NCI-H446 treated with DMSO at 0.1 percent for 48 hours (cell line): ENCODE results near the gene ALDH3A1.

Experiments
- DNase-seq: peaks from one replicate; lab custom pipeline; 2025; lab: John Stamatoyannopoulos, UW

ALDH3A1 gene

DNA sequence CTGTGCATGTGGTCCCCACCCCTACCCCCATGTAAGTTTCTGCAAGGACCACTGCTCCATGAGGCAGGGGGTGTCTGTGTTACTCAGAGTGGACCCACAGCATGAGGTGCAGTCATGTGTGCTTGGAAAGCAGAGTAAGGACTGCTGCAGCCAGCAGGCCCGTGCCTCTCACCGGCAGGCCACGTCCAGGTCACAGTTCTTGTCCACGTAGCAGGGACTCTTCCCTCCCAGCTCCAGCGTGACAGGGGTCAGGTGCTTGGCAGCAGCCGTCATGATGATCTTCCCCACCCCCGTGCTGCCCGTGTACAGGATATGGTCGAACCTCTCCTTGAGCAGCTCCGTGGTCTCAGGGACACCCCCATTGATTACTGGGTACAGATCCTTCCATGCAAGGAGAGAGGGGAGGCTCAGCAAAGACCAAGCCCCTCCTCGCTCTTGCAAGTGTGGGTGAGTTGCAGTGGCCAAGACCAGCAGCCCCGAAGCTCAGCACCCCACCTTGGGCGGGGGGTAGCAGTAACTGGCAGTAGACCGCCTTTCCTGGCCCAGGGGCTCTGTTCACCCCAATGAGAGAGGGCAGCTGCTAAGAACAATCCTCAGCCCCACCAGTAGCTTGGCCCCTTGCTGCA is 6.2 kb downstream of the ALDH3A1 start:
- no peak for DNase-seq

DNA sequence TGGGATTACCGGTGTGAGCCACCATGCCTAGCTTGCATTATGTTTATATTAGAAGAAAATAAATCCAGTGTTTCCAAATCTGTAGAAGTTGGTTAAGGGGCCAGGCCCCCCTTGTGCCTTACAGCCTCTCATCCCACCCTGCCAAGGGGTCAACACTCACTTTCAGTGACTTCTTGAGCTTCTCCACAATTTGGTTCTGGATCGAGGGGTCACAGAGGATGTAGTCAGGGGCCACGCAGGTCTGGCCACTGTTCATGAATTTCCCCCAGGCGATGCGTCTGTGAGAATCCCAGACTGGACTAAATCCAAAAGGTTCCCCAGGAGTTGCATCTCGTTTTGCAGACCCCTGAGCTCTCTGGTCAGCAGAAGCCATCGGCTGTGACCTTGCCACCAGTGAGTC is 7.2 kb downstream of the ALDH3A1 start:
- no peak for DNase-seq

DNA sequence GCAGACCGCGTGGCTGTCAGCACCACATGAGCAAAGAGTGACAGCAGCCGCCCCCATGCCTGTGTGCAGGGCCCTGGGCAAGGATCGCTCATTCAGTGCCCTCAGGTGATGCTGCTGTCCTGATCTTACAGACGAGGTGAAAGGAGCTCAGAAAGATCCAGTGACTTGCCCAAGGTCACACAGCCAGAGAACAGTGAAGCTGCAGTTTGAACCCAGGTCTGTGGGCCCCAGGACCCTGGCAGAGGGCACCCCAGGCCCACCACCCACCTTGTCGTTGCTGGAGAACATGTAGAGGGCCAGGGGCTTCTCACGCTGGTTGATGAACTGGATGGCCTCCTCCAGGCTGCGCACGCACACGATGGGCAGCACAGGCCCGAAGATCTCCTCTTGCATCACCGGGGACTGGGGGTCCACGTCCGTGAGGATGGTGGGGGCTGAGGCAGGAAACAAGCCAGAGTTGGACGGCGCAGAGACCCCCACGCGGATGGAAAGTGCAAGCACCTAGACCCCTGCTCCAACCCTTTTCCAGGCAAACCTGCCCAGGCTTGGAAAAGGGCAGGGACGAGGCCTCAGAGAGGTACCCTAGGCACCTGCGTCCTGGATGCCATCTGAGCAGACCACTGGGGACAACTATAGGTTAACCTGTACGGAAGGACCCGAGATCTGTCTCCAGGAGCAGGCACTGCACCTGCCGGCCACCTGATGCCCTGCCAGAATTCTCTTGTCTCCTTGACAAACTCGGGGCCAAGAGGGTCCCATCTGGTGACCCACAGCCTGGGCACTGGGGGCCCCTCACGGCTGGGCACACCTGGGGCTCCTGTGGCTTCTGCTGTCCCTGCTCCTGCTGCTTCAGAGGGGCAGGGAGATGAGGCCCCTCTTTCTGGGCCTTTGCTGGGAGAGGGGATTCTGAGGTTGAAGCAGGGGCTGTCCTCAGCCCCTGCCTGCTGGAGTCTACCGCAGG is 8.6 kb downstream of the ALDH3A1 start:
- DNase-seq: no peak

- DNase-seq: no peak
Observed at GRCh38 chr17:19738757-19739156, 9.3 kb downstream of the ALDH3A1 start.

- no peak for DNase-seq
Observed at GRCh38 chr17:19738073-19738449, 10.0 kb downstream of the ALDH3A1 start.

- no peak for DNase-seq
Observed at GRCh38 chr17:19737305-19738072, 10.6 kb downstream of the ALDH3A1 start.

- DNase-seq: no peak
Observed at GRCh38 chr17:19736071-19736470, 12.0 kb downstream of the ALDH3A1 start.

DNA sequence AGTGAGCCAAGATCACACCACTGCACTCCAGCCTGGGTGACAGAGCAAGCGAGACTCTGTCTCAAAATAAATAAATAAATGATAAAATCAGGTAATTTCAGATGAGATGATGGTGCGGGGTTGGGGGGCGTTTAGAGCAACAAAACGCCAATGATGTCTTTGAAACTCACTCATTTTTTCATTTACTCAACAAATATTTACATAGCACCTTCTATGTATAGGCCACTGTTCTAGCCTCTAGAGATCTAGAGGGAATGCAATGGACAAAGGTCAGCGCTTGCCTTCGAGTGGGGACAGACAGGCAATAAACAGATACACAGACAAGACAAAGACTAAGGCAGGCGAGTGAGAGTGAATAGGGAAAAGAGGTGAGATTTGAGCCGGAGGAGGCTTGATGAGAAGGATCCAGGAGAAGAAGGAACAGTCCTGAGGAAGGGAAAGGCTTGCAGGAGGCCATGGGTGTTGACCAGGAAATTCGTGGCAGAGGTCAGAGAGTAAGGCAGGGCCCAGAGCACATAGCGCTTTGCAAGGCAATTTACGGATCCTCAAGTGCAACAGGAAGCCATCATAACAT is 14.1 kb downstream of the ALDH3A1 start:
- DNase-seq: no peak

DNA sequence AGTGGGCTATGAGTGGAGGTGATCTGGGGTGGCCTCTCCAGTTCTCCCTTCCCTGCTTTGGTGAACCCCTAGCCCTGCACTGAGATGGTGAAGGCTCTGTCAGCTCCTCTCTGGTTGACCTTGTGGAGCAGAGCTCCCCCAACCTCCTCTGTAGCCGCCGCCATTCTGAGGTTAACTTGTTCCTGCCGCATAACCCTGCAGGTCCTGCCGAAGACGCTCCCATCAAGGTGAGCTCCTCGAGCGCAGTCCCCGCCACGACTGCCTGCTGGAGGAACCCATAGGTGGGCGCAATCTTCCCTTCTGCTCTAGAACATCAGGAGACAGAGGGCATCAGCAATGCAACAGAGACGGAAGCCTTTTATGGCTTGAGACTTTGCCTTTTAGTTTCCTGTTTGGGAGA is 16.5 kb downstream of the ALDH3A1 start:
- DNase-seq: no peak

- DNase-seq: no peak
Observed at GRCh38 chr17:19730843-19731242, 17.3 kb downstream of the ALDH3A1 start.

- no peak for DNase-seq
Observed at GRCh38 chr17:19729900-19730299, 18.2 kb downstream of the ALDH3A1 start.

GRCh38 chr17:19728084-19728495 is 20.0 kb downstream of the ALDH3A1 start:
- peak; percentile 28 for DNase-seq

- DNase-seq: peak; percentile 4
Observed at GRCh38 chr17:19727501-19728078, 20.5 kb downstream of the ALDH3A1 start.

DNA sequence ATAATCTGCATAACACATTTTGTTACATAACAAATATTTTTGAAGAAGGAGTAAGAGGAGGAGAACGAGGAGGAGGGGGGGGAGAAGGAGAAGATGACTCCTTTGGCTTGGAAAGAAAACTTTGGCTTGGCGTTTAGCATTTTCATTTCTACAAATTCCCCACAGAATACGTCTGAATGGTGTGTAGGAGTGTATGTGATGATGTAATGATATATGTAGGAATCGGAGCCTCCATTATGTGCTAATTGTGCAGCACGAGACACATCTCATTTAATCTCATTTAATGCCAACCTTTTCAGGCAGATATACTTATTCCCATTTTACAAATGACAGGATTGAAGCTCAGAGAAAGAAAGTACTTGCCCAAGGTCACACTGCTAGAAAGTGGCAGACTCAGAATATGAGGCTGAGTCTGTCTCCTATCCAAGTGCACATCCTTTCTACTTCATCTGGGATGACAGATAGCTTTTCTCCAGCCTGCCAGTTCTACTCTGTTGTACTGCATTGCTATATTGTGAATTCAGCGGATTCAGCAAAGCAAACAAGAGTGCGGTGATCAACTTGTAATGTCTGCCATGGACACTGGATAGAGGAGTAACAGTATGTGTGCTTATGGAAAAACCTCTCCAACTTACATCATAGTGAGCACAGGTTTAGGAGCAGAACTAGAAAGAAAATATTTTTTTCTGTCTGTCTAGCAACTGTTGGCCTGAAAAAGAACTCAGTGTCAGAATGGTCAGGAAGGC is 21.3 kb downstream of the ALDH3A1 start:
- no peak for DNase-seq

DNA sequence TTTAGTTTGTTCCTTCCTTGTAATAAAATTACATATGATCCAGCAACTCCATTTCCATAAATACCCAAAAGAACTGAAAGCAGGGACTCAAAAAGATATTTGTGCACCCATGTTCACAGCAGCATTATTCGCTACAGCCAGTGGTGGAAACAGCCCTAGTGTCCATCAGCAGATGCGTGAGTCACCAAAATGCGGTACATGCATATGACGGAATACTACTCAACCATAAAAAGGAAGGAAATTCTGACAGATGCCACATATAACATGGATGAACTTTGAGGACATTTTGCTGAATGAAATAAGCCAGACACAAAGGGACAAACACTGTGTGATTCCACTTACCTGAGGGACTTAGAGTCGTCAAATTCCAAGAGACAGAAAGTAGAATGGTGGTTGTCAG is 22.6 kb downstream of the ALDH3A1 start:
- DNase-seq: no peak

- DNase-seq: no peak
Observed at GRCh38 chr17:19724501-19725420, 23.3 kb downstream of the ALDH3A1 start.

GRCh38 chr17:19723964-19724363 is 24.1 kb downstream of the ALDH3A1 start:
- DNase-seq: no peak

DNA sequence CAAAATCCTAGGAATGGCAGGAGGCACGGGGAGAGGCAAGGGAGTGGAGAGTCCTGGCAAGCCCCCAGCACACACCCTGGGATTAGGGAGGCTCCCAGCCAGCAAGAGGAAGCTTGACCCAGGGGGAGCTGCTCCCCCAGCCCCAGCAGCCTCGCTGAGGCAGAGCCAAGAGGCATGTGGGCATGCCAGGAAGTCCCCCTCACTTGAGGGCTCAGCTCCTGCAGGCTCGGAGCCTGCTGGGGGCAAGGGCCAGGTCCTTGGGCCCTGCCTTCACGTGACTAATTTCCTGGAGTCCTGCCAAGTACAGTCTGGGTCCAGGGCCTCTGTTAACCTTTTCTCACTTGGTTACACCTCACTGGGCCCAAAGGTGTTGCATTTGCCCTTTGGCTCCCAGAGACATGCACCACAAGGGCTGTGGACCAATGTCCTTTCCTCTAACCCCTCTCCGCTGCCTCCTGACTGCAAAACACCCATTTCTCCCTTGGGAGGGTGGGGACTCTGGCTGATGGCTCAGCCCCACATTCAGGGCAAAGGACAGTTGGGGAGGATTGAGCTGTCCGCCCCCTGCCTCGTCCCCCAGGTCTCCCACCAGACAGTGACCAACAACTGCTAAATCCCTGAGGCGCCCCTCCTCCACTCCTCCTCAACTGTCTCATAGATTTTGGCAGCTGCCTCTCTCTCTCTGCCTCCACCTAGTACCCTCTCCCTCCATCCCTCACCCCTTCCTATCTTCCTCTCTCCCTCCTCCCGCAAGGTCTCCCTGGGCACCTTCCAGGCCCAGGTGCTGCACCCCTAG is 27.3 kb downstream of the ALDH3A1 start:
- DNase-seq: no peak

DNA sequence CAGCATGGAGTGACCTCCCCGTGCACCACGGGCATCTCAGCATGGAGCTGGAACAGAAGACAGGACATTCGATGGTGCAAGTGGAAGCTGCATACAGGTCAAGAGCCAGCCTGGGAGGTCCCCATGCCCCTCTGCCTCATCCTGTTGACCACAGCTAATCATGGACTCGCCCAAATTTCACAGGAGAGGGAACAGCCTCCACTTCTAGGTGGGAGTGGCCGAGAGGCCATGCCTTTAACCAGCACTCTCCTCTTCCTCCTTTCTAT is 28.0 kb downstream of the ALDH3A1 start:
- no peak for DNase-seq
